GM11168 (cell line): ENCODE data around the gene COX14.

ENCODE experiments used
- in situ Hi-C: fragments of 300-500 bp; cut with MboI; formaldehyde crosslinking; loops from one replicate; pipeline ENCODE4 v1.12.0; 2022; ENCODE audit warnings: low sequenced_read_pairs; ENCODE audit not compliant: unreplicated experiment

The COX14 gene

GRCh38 chr12:50111693-50112455, at the start of gene COX14:
TSS of gene COX14 (plus strand) at chr12:50112236. CDS start at chr12:50120044, 7,808 bp downstream.
- in situ Hi-C loops, result no loop called here

GRCh38 chr12:50062728-50063460, 49.1 kb upstream of the COX14 start:
- in situ Hi-C loops, result no loop called here

GRCh38 chr12:50065726-50066310, 46.2 kb upstream of the COX14 start:
- in situ Hi-C loops, result no loop called here

GRCh38 chr12:50066402-50066801, 45.6 kb upstream of the COX14 start:
- in situ Hi-C loops, result no loop called here

- in situ Hi-C loops, result no loop called here
These were observed 43.0 kb upstream of the COX14 start for GRCh38 chr12:50069069-50069468.

- in situ Hi-C loops, result no loop called here
These were observed 42.5 kb upstream of the COX14 start for GRCh38 chr12:50069539-50069938.

GRCh38 chr12:50070314-50071060, 41.5 kb upstream of the COX14 start:
- in situ Hi-C loops, result no loop called here

- in situ Hi-C loops, result no loop called here
These were observed 39.7 kb upstream of the COX14 start for GRCh38 chr12:50072198-50072907.

GRCh38 chr12:50073206-50073605, 38.8 kb upstream of the COX14 start:
- in situ Hi-C loops, result no loop called here

- in situ Hi-C loops, result no loop called here
These were observed 38.3 kb upstream of the COX14 start for GRCh38 chr12:50073712-50074111.

GRCh38 chr12:50074936-50075807, 36.9 kb upstream of the COX14 start:
- in situ Hi-C loops, result loop anchor here (25.0 kb wide), 1 partner anchor 237 kb away; no protein-coding TSS in a partner anchor

- in situ Hi-C loops, result loop anchor here (25.0 kb wide), 1 partner anchor 237 kb away; no protein-coding TSS in a partner anchor
These were observed 36.2 kb upstream of the COX14 start for GRCh38 chr12:50075808-50076170.

- in situ Hi-C loops, result loop anchor here (25.0 kb wide), 1 partner anchor 235 kb away; no protein-coding TSS in a partner anchor
These were observed 34.9 kb upstream of the COX14 start for GRCh38 chr12:50077099-50077498.

- in situ Hi-C loops, result loop anchor here (25.0 kb wide), 1 partner anchor 234 kb away; no protein-coding TSS in a partner anchor
These were observed 33.8 kb upstream of the COX14 start for GRCh38 chr12:50078281-50078680.

GRCh38 chr12:50079771-50080170, 32.3 kb upstream of the COX14 start:
- in situ Hi-C loops, result loop anchor here (25.0 kb wide), 1 partner anchor 233 kb away; no protein-coding TSS in a partner anchor

- in situ Hi-C loops, result loop anchor here (25.0 kb wide), 1 partner anchor 231 kb away; no protein-coding TSS in a partner anchor
These were observed 30.8 kb upstream of the COX14 start for GRCh38 chr12:50081096-50081808.

GRCh38 chr12:50082644-50083043, 29.4 kb upstream of the COX14 start:
- in situ Hi-C loops, result loop anchor here (25.0 kb wide), 1 partner anchor 230 kb away; no protein-coding TSS in a partner anchor

- in situ Hi-C loops, result loop anchor here (25.0 kb wide), 1 partner anchor 229 kb away; no protein-coding TSS in a partner anchor
These were observed 28.7 kb upstream of the COX14 start for GRCh38 chr12:50083301-50083700.
